ENCODE data around the gene PLPPR3.

Gene PLPPR3

DNA sequence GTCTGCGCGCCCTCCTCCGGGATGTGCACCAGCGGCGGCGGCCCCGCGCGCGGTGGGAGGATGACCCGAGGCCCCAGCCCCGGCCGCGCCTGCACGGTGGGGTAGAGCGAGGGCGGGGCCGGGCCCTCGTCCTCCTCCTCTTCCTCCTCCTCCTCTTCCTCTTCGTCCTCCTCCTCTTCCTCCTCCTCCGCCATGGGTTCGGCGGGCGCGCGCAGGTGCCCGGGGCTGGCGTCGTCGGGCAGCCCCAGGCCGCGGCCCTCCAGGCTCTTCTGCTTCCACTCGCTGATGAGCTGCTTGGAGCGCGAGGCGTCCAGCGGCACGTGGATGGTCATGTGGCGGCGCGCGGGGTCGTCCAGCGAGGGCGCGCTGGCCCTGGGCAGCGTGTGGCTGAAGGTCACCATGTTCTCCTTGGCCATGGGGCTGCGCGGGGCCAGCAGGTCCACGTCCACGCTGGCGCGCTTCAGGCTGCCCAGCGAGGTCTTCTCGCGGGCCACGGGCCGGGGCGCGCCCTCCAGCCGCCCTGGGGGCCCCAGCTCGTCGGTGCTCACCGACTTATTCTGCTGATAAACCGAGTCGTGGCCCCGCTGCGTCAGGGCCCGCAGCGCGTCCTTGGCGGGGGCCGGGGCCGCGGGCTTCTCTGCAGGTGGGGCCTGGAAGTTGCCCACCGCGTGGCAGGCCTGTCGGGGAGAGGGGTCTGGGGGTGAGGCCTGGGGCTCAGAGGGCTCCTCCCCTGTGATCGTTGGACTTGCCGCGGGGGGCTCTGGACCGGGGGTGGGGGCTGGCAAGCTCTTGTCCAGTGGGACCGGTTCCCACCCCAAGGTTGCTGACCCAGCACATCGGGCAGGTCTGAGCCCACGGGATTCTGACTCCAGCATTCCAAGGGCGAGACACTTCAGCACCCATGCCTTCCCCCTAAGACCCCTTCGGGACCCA lies 8.3 kb downstream of the PLPPR3 start:
- TF ChIP-seq SPI1 (IDR thresholded peaks at IDR 0.05; ENCODE audit: borderline replicate concordance, low read depth) = no peak
- no peak for TF ChIP-seq CTCF (IDR thresholded peaks at IDR 0.05; ENCODE audit: insufficient read depth, low read length)
- TF ChIP-seq POLR2AphosphoS5 (IDR thresholded peaks at IDR 0.05; ENCODE audit: low read depth) = peak; percentile 36; the same call in 1 of the 2 replicates
- no peak overlapping the region for H3K4me3 ChIP-seq (replicated peaks; ENCODE audit: insufficient read depth, low read length)
- no peak overlapping the region for H3K27ac ChIP-seq (replicated peaks)

DNA sequence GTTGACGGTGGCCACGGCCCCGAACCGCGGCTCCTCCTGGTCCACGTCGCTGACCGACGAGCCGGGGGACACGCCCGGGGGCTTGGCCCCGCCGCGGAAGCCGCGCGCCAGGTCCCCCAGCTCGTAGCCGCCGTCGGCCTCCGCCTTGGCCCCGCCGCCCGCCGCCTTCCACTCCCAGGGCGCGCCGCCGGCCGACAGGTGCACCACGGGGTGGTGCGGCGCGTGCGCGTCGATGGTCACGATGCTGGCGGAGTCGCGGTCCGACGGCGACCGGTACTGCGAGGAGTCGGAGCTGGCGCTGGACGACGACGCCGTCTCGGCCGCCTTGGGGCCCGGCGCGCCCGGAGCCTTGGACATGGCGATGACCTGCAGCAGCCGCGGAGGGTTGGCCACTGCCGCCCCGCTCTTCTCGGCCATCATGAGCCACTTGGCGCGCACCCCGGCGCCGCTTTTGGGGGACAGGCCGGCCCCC lies 9.0 kb downstream of the PLPPR3 start:
- Histone ChIP-seq H3K27me3 (ENCODE audit: insufficient read depth, poor library complexity, severe bottlenecking) (no peaks in the 10 kb centered on the region), H3K27ac (replicated peaks) (no peak overlapping the region), H3K4me3 (replicated peaks; ENCODE audit: insufficient read depth, low read length) (no peak overlapping the region)
- TF ChIP-seq, protein P1, sequence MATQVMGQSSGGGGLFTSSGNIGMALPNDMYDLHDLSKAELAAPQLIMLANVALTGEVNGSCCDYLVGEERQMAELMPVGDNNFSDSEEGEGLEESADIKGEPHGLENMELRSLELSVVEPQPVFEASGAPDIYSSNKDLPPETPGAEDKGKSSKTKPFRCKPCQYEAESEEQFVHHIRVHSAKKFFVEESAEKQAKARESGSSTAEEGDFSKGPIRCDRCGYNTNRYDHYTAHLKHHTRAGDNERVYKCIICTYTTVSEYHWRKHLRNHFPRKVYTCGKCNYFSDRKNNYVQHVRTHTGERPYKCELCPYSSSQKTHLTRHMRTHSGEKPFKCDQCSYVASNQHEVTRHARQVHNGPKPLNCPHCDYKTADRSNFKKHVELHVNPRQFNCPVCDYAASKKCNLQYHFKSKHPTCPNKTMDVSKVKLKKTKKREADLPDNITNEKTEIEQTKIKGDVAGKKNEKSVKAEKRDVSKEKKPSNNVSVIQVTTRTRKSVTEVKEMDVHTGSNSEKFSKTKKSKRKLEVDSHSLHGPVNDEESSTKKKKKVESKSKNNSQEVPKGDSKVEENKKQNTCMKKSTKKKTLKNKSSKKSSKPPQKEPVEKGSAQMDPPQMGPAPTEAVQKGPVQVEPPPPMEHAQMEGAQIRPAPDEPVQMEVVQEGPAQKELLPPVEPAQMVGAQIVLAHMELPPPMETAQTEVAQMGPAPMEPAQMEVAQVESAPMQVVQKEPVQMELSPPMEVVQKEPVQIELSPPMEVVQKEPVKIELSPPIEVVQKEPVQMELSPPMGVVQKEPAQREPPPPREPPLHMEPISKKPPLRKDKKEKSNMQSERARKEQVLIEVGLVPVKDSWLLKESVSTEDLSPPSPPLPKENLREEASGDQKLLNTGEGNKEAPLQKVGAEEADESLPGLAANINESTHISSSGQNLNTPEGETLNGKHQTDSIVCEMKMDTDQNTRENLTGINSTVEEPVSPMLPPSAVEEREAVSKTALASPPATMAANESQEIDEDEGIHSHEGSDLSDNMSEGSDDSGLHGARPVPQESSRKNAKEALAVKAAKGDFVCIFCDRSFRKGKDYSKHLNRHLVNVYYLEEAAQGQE (IDR thresholded peaks at IDR 0.05; ENCODE audit: insufficient replicate concordance, low read depth) = no peak
- no peak for TF ChIP-seq GABPA (IDR thresholded peaks at IDR 0.05; ENCODE audit: low read depth)
- no peak for TF ChIP-seq POLR2AphosphoS5 (IDR thresholded peaks at IDR 0.05; ENCODE audit: low read depth)
- no peak for TF ChIP-seq CTCF (IDR thresholded peaks at IDR 0.05; ENCODE audit: insufficient read depth, low read length)
- no peak for TF ChIP-seq SPI1 (IDR thresholded peaks at IDR 0.05; ENCODE audit: borderline replicate concordance, low read depth)
- peak in 1 of 2 experiments; percentile 39 for DNase-seq (ENCODE audit: low read depth in 1 of 2, low spot score in 1 of 2)

More for the DNA sequence above, 8.3 kb downstream of the PLPPR3 start:
- DNase-seq (ENCODE audit: low read depth in 1 of 2, low spot score in 1 of 2) = peak in 1 of 2 experiments; percentile 33
- no peaks in the 10 kb centered on the region for H3K27me3 ChIP-seq (ENCODE audit: insufficient read depth, poor library complexity, severe bottlenecking)

- Histone ChIP-seq H3K27ac (replicated peaks) (peak overlapping the region; percentile 62), H3K4me3 (replicated peaks; ENCODE audit: insufficient read depth, low read length) (no peak overlapping the region), H3K27me3 (ENCODE audit: insufficient read depth, poor library complexity, severe bottlenecking) (no peaks in the 10 kb centered on the region)
- DNase-seq (ENCODE audit: low read depth in 1 of 2, low spot score in 1 of 2) = peak; percentile 60 to 91
- TF ChIP-seq, protein P1 (IDR thresholded peaks at IDR 0.05; ENCODE audit: insufficient replicate concordance, low read depth) = no peak
- TF ChIP-seq SPI1 (IDR thresholded peaks at IDR 0.05; ENCODE audit: borderline replicate concordance, low read depth) (peak; percentile 97), CTCF (IDR thresholded peaks at IDR 0.05; ENCODE audit: insufficient read depth, low read length) (no peak), POLR2AphosphoS5 (IDR thresholded peaks at IDR 0.05; ENCODE audit: low read depth) (peak; percentile 98), GABPA (IDR thresholded peaks at IDR 0.05; ENCODE audit: low read depth) (no peak)
Observed at GRCh38 chr19:812049-812746, 9.6 kb downstream of the PLPPR3 start.
